ENCODE measurements around the gene GNAI2.

DNA sequence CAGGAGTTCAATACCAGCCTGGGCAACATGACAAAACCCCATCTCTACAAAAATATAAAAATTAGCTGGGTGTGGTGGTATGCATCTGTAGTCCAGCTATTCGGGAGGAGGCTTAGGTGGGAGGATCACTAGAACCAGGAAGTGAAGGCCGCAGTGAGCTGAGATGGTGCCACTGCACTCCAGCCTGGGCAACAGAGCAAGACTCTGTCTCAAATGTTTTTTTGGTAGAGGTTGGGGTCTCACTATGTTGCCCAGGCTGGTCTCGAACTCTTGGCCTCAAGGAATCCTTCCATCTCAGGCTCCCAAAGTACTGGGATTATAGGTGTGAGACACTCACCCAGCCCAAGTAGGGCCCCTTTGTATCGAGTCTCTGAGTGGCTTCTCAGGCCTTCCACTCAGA, 58.1 kb downstream of the GNAI2 start:
- TF ChIP-seq CTCF (IDR thresholded peaks at IDR 0.05) (no peak), POLR2A (IDR thresholded peaks at IDR 0.05) (no peak)

All from Peyer's patch (tissue), 4 donors.